HepG2 (cell line): ENCODE data around the gene SBK1.

Experiments
- CTCF ChIP-seq: sonication (generic); formaldehyde crosslinking; IDR thresholded peaks from 2 replicates; pipeline ENCODE4 v1.5.0; 2020; ENCODE audit warnings: mild to moderate bottlenecking, missing genetic modification reagents, moderate library complexity
- FOXA1 ChIP-seq, 2 experiments: fragments of 450-650 bp in 1 of 2; sonication (generic) in 1 of 2; formaldehyde crosslinking in 1 of 2; IDR thresholded peaks; 2 replicates each; pipeline versions ENCODE4 v1.4.0 to v1.6.1; 2016 to 2020; ENCODE audit warnings: missing genetic modification reagents in 1 of 2
- RELA ChIP-seq: sonication (generic); formaldehyde crosslinking; IDR thresholded peaks from 2 replicates; pipeline ENCODE4 v1.4.0; 2020; ENCODE audit warnings: missing genetic modification reagents
- ZNF12 ChIP-seq: sonication (generic); formaldehyde crosslinking; IDR thresholded peaks from 2 replicates; pipeline ENCODE4 v1.5.0; 2020; ENCODE audit warnings: missing genetic modification reagents
- TF ChIP-seq, protein P1 (sequence below): IDR thresholded peaks from 2 replicates; pipeline ENCODE4 v1.6.1; 2012; ENCODE audit warnings: low read length, improper control_type of control experiment

DNA sequence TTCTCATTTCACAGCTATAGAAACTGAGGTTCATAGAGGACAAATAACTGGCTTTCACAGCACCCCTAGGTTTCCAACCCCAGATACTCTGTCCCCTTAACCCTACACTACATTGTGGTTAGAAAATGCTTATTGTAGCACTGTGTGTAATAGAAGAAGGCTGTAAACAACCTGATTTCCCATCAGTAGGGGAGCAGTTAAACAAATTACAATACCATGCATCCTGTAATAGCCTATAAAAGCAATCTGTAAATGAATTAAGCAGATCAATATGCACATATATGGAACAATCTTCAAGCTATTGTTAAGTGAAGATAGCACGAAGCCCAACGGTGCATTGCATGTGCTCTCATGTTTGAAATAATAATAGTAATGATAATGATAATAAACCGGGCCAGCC, 41.3 kb upstream of the SBK1 start:
- no peak for TF ChIP-seq FOXA1 (IDR thresholded peaks at IDR 0.05)
- TF ChIP-seq FOXA1 (CRISPR knock-in tag; IDR thresholded peaks at IDR 0.05), result no peak
- no peak for TF ChIP-seq CTCF (CRISPR knock-in tag)
- TF ChIP-seq, protein P1, sequence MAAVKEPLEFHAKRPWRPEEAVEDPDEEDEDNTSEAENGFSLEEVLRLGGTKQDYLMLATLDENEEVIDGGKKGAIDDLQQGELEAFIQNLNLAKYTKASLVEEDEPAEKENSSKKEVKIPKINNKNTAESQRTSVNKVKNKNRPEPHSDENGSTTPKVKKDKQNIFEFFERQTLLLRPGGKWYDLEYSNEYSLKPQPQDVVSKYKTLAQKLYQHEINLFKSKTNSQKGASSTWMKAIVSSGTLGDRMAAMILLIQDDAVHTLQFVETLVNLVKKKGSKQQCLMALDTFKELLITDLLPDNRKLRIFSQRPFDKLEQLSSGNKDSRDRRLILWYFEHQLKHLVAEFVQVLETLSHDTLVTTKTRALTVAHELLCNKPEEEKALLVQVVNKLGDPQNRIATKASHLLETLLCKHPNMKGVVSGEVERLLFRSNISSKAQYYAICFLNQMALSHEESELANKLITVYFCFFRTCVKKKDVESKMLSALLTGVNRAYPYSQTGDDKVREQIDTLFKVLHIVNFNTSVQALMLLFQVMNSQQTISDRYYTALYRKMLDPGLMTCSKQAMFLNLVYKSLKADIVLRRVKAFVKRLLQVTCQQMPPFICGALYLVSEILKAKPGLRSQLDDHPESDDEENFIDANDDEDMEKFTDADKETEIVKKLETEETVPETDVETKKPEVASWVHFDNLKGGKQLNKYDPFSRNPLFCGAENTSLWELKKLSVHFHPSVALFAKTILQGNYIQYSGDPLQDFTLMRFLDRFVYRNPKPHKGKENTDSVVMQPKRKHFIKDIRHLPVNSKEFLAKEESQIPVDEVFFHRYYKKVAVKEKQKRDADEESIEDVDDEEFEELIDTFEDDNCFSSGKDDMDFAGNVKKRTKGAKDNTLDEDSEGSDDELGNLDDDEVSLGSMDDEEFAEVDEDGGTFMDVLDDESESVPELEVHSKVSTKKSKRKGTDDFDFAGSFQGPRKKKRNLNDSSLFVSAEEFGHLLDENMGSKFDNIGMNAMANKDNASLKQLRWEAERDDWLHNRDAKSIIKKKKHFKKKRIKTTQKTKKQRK, result no peak
- TF ChIP-seq RELA (CRISPR knock-in tag), result no peak
- TF ChIP-seq ZNF12, result no peak
